ENCODE results near the gene HEATR5A. TPM values are rescaled to one million over a fixed set of nuclear protein-coding genes. Genes with fewer than 3 reads are reported as not detected.

HEATR5A gene
- total RNA-seq, 1 experiment from 2014 or later, result 19.0 TPM

- DNase-seq (ENCODE audit: low spot score), result no peak
- TF ChIP-seq CTCF (conservative IDR thresholded peaks at IDR 0.05; ENCODE audit: low read depth, low read length) (no peak), EZH2 (IDR thresholded peaks at IDR 0.05; ENCODE audit: borderline replicate concordance, low read depth, low read length, poor library complexity, severe bottlenecking) (no peak)
- H3K4me1 ChIP-seq (ENCODE audit: insufficient read depth, low read length, poor library complexity, severe bottlenecking), result no peaks in the 10 kb centered on the region
- no peaks in the 10 kb centered on the region for H3K27me3 ChIP-seq (replicated peaks; ENCODE audit: insufficient read depth, low read depth, low read length, poor library complexity)
- no peak overlapping the region for H3K4me3 ChIP-seq (ENCODE audit: low read depth, low read length, poor library complexity, severe bottlenecking)
- CTCF ChIA-PET, result no interaction called here
- no TSS peak for BruUV-seq (replicated peaks)
- POLR2A ChIA-PET (ENCODE audit: low non-redundant PET), result no interaction called here
- intact Hi-C loops (cut with micrococcal nuclease; ENCODE audit: unreplicated experiment), result no loop called here
- no peaks in the 10 kb centered on the region for H3K9me3 ChIP-seq (ENCODE audit: low read depth, low read length, poor library complexity, severe bottlenecking)
- no peak overlapping the region for H3K27ac ChIP-seq (ENCODE audit: low read depth, low read length, poor library complexity, severe bottlenecking)
- H3K36me3 ChIP-seq (ENCODE audit: insufficient read depth, low read length, poor library complexity, severe bottlenecking), result no peaks in the 10 kb centered on the region
These were observed 14.6 kb downstream of the HEATR5A start for GRCh38 chr14:31405599-31406232.

GRCh38 chr14:31405106-31405505, 15.2 kb downstream of the HEATR5A start:
- TF ChIP-seq EZH2 (IDR thresholded peaks at IDR 0.05; ENCODE audit: borderline replicate concordance, low read depth, low read length, poor library complexity, severe bottlenecking), result no peak
- no peak for TF ChIP-seq CTCF (conservative IDR thresholded peaks at IDR 0.05; ENCODE audit: low read depth, low read length)
- no peaks in the 10 kb centered on the region for H3K27me3 ChIP-seq (replicated peaks; ENCODE audit: insufficient read depth, low read depth, low read length, poor library complexity)
- H3K4me3 ChIP-seq (ENCODE audit: low read depth, low read length, poor library complexity, severe bottlenecking), result no peak overlapping the region
- H3K36me3 ChIP-seq (ENCODE audit: insufficient read depth, low read length, poor library complexity, severe bottlenecking), result no peaks in the 10 kb centered on the region
- H3K27ac ChIP-seq (ENCODE audit: low read depth, low read length, poor library complexity, severe bottlenecking), result no peak overlapping the region
- CTCF ChIA-PET, result no interaction called here
- POLR2A ChIA-PET (ENCODE audit: low non-redundant PET), result no interaction called here
- no peaks in the 10 kb centered on the region for H3K4me1 ChIP-seq (ENCODE audit: insufficient read depth, low read length, poor library complexity, severe bottlenecking)
- intact Hi-C loops (cut with micrococcal nuclease; ENCODE audit: unreplicated experiment), result no loop called here
- no peaks in the 10 kb centered on the region for H3K9me3 ChIP-seq (ENCODE audit: low read depth, low read length, poor library complexity, severe bottlenecking)
- no peak for DNase-seq (ENCODE audit: low spot score)
- BruUV-seq (replicated peaks), result no TSS peak

GRCh38 chr14:31403707-31404106, 16.6 kb downstream of the HEATR5A start:
- Histone ChIP-seq H3K27ac (ENCODE audit: low read depth, low read length, poor library complexity, severe bottlenecking) (no peak overlapping the region), H3K4me1 (ENCODE audit: insufficient read depth, low read length, poor library complexity, severe bottlenecking) (no peaks in the 10 kb centered on the region), H3K9me3 (ENCODE audit: low read depth, low read length, poor library complexity, severe bottlenecking) (no peaks in the 10 kb centered on the region), H3K27me3 (replicated peaks; ENCODE audit: insufficient read depth, low read depth, low read length, poor library complexity) (no peaks in the 10 kb centered on the region), H3K36me3 (ENCODE audit: insufficient read depth, low read length, poor library complexity, severe bottlenecking) (no peaks in the 10 kb centered on the region), H3K4me3 (ENCODE audit: low read depth, low read length, poor library complexity, severe bottlenecking) (no peak overlapping the region)
- CTCF ChIA-PET, result no interaction called here
- TF ChIP-seq CTCF (conservative IDR thresholded peaks at IDR 0.05; ENCODE audit: low read depth, low read length), result no peak
- TF ChIP-seq EZH2 (IDR thresholded peaks at IDR 0.05; ENCODE audit: borderline replicate concordance, low read depth, low read length, poor library complexity, severe bottlenecking), result no peak
- POLR2A ChIA-PET (ENCODE audit: low non-redundant PET), result no interaction called here
- no peak for DNase-seq (ENCODE audit: low spot score)
- no TSS peak for BruUV-seq (replicated peaks)
- intact Hi-C loops (cut with micrococcal nuclease; ENCODE audit: unreplicated experiment), result no loop called here
